H1 (cell line): ENCODE measurements around the gene VEZT. TPM values are rescaled to one million over a fixed set of nuclear protein-coding genes. Genes with fewer than 3 reads are reported as not detected.

Source experiments
- CTCF ChIA-PET: fragments of 300-600 bp; sonication (Branson Sonifier 250); formaldehyde crosslinking; loops from one replicate; lab custom pipeline; 2021; ENCODE audit not compliant: partially characterized antibody; lab: Charles Lee
- POLR2A ChIA-PET: fragments of 300-600 bp; sonication (Branson Sonifier 250); formaldehyde crosslinking; loops from one replicate; lab custom pipeline; 2021; ENCODE audit warnings: inconsistent platforms; ENCODE audit not compliant: partially characterized antibody; lab: Charles Lee
- DNase-seq, 2 experiments: peaks; one replicate each; pipeline versions ENCODE4 v3.0.0 to v3.0.0-alpha.2; 2010 to 2022; ENCODE audit warnings: low spot score in 2 of 2, low read depth in 1 of 2, mixed read lengths in 1 of 2
- FAIRE-seq: peaks from 2 replicates; lab custom pipeline; 2011; peaks lifted over from hg19 to GRCh38; lab: Jason Lieb, UNC
- H2AFZ ChIP-seq: 2 replicates; pipeline ENCODE4 v1.8.1; 2012; ENCODE audit warnings: low read length, inconsistent platforms
- H2AK5ac ChIP-seq: 2 replicates; pipeline ENCODE4 v1.6.1; 2013; ENCODE audit warnings: low read depth, low read length
- H2BK120ac ChIP-seq: replicated peaks from 2 replicates; pipeline ENCODE3; 2013; ENCODE audit warnings: low read depth, low read length, inconsistent platforms
- H2BK12ac ChIP-seq: 2 replicates; pipeline ENCODE4 v1.6.1; 2013; ENCODE audit warnings: low read depth, low read length
- H2BK15ac ChIP-seq: 2 replicates; pipeline ENCODE4 v1.6.1; 2013; ENCODE audit warnings: low read length
- H2BK20ac ChIP-seq: 2 replicates; pipeline ENCODE4 v1.6.1; 2013; ENCODE audit warnings: low read length
- H2BK5ac ChIP-seq: 2 replicates; pipeline ENCODE4 v1.6.1; 2013; ENCODE audit warnings: low read depth, low read length
- H3K14ac ChIP-seq: 2 replicates; pipeline ENCODE4 v1.6.1; 2013; ENCODE audit warnings: inconsistent platforms; ENCODE audit not compliant: insufficient read length
- H3K18ac ChIP-seq: 2 replicates; pipeline ENCODE4 v1.6.1; 2013; ENCODE audit warnings: low read length; ENCODE audit errors: extremely low read depth
- H3K23ac ChIP-seq: 2 replicates; pipeline ENCODE4 v1.6.1; 2013; ENCODE audit warnings: inconsistent platforms; ENCODE audit not compliant: insufficient read length
- H3K23me2 ChIP-seq: 2 replicates; pipeline ENCODE4 v1.6.1; 2013; ENCODE audit warnings: low read depth, low read length
- H3K27ac ChIP-seq: 2 replicates; pipeline ENCODE4 v1.6.1; 2011; ENCODE audit warnings: low read depth, low read length, inconsistent platforms
- H3K27me3 ChIP-seq, 4 experiments: replicated peaks in 1 of 4; 1 replicate in 1 of 4; 2 replicates in 3 of 4; pipeline versions ENCODE4 v1.6.1 to v1.8.1; 2011 to 2013; ENCODE audit warnings: low read length in 3 of 4, mild to moderate bottlenecking in 3 of 4, inconsistent platforms in 2 of 4, mixed read lengths in 2 of 4, moderate library complexity in 1 of 4; ENCODE audit not compliant: control insufficient read depth in 3 of 4, insufficient read depth in 3 of 4; ENCODE audit errors: extremely low read depth in 1 of 4
- H3K36me3 ChIP-seq, 4 experiments: 2 replicates each; pipeline versions ENCODE4 v1.6.1 to v1.8.1; 2011 to 2013; ENCODE audit warnings: mild to moderate bottlenecking in 4 of 4, low read length in 3 of 4, moderate library complexity in 2 of 4, control low read depth in 1 of 4, inconsistent platforms in 1 of 4; ENCODE audit not compliant: insufficient read depth in 4 of 4, control insufficient read depth in 2 of 4
- H3K4ac ChIP-seq: replicated peaks from 2 replicates; pipeline ENCODE3; 2013; ENCODE audit warnings: low read length, low read depth, mixed read lengths, inconsistent platforms; ENCODE audit not compliant: insufficient read length
- H3K4me1 ChIP-seq, 4 experiments: replicated peaks in 1 of 4; 1 replicate in 1 of 4; 2 replicates in 3 of 4; pipeline versions ENCODE4 v1.6.1 to v1.8.1; 2011 to 2013; ENCODE audit warnings: low read length in 3 of 4, inconsistent platforms in 2 of 4, mixed read lengths in 1 of 4; ENCODE audit not compliant: insufficient read depth in 4 of 4, control insufficient read depth in 3 of 4
- H3K4me2 ChIP-seq, 2 experiments: 2 replicates each; pipeline versions ENCODE4 v1.6.1 to v1.8.1; 2011 to 2013; ENCODE audit warnings: low read depth in 2 of 2, low read length in 2 of 2, control low read depth in 1 of 2, inconsistent platforms in 1 of 2, mild to moderate bottlenecking in 1 of 2; ENCODE audit not compliant: insufficient read depth in 1 of 2
- H3K4me3 ChIP-seq, 4 experiments: fragments of 200-600, 300-600 bp in 1 of 4; sonication (generic), shearing (Covaris generic), sonication (Bioruptor Twin) in 1 of 4; 2 replicates each; pipeline versions ENCODE4 v1.5.1 to v1.8.1; 2011 to 2016; ENCODE audit warnings: low read length in 4 of 4, low read depth in 3 of 4, control low read depth in 2 of 4, inconsistent platforms in 2 of 4, mild to moderate bottlenecking in 2 of 4, mixed read lengths in 1 of 4, moderate library complexity in 1 of 4; ENCODE audit not compliant: insufficient read depth in 2 of 4; ENCODE audit errors: extremely low read depth in 1 of 4
- H3K56ac ChIP-seq: replicated peaks from 2 replicates; pipeline ENCODE3; 2013; ENCODE audit warnings: low read depth, mild to moderate bottlenecking, mixed read lengths, low read length, inconsistent platforms; ENCODE audit not compliant: insufficient read length
- H3K79me1 ChIP-seq: 2 replicates; pipeline ENCODE4 v1.6.1; 2013; ENCODE audit warnings: low read depth, low read length, control low read depth
- H3K79me2 ChIP-seq, 2 experiments: 2 replicates each; pipeline versions ENCODE4 v1.6.1 to v1.8.1; 2012 to 2013; ENCODE audit warnings: low read length in 2 of 2, mild to moderate bottlenecking in 2 of 2, inconsistent platforms in 1 of 2; ENCODE audit not compliant: insufficient read depth in 2 of 2, control insufficient read depth in 1 of 2
- H3K9ac ChIP-seq, 4 experiments: replicated peaks in 1 of 4; 1 replicate in 1 of 4; 2 replicates in 3 of 4; pipeline versions ENCODE4 v1.6.1 to v1.8.1; 2011 to 2013; ENCODE audit warnings: low read depth in 3 of 4, low read length in 3 of 4, control low read depth in 2 of 4, mild to moderate bottlenecking in 2 of 4, moderate library complexity in 2 of 4, inconsistent platforms in 1 of 4; ENCODE audit errors: extremely low read depth in 1 of 4
- H3K9me3 ChIP-seq, 2 experiments: 2 replicates each; pipeline versions ENCODE4 v1.6.1 to v1.8.1; 2012 to 2013; ENCODE audit warnings: mild to moderate bottlenecking in 2 of 2, moderate library complexity in 2 of 2, control low read depth in 1 of 2, inconsistent platforms in 1 of 2, low read depth in 1 of 2, low read length in 1 of 2, mixed read lengths in 1 of 2; ENCODE audit not compliant: insufficient read depth in 2 of 2
- H4K20me1 ChIP-seq, 2 experiments: replicated peaks in 1 of 2; 2 replicates each; pipeline versions ENCODE3 to v1.8.1; 2011 to 2013; ENCODE audit warnings: inconsistent platforms in 2 of 2, low read length in 2 of 2, mild to moderate bottlenecking in 1 of 2; ENCODE audit not compliant: insufficient read depth in 2 of 2, control insufficient read depth in 1 of 2
- H4K5ac ChIP-seq: 2 replicates; pipeline ENCODE4 v1.6.1; 2013; ENCODE audit warnings: low read length, low read depth, mixed read lengths, inconsistent platforms; ENCODE audit not compliant: insufficient read length
- H4K8ac ChIP-seq: 2 replicates; pipeline ENCODE4 v1.8.0; 2013; ENCODE audit warnings: mild to moderate bottlenecking, moderate library complexity, low read length, inconsistent platforms; ENCODE audit not compliant: insufficient read depth; ENCODE audit errors: extremely low read depth
- H4K91ac ChIP-seq: replicated peaks from 2 replicates; pipeline ENCODE3; 2013; ENCODE audit warnings: low read length, mixed read lengths, inconsistent platforms; ENCODE audit not compliant: insufficient read length
- ASH2L ChIP-seq: fragments of 200-600, 300-600 bp; sonication (generic); IDR thresholded peaks from one replicate; pipeline ENCODE4 v1.7.1; 2017; ENCODE audit warnings: low read length
- ATF2 ChIP-seq: IDR thresholded peaks from 2 replicates; pipeline ENCODE4 v1.6.1; 2012; ENCODE audit warnings: low read length, inconsistent platforms
- ATF3 ChIP-seq: IDR thresholded peaks from 2 replicates; pipeline ENCODE4 v1.6.1; 2011; ENCODE audit warnings: low read depth, mild to moderate bottlenecking, low read length; ENCODE audit not compliant: insufficient read depth
- CHD2 ChIP-seq: IDR thresholded peaks from 2 replicates; pipeline ENCODE4 v1.6.1; 2012; ENCODE audit warnings: low read length, improper control_type of control experiment
- CREB1 ChIP-seq: IDR thresholded peaks from 2 replicates; pipeline ENCODE4 v1.6.1; 2012; ENCODE audit warnings: inconsistent platforms
- CTBP2 ChIP-seq: IDR thresholded peaks from 2 replicates; pipeline ENCODE4 v1.7.0; 2011; ENCODE audit warnings: borderline replicate concordance, mild to moderate bottlenecking, moderate library complexity, mixed read lengths, low read length; ENCODE audit not compliant: insufficient read depth, insufficient read length
- GTF2F1 ChIP-seq: IDR thresholded peaks from 2 replicates; pipeline ENCODE4 v1.6.1; 2012; ENCODE audit warnings: low read depth, low read length, improper control_type of control experiment, borderline replicate concordance
- POU5F1 ChIP-seq: IDR thresholded peaks from 2 replicates; pipeline ENCODE4 v1.6.1; 2011; ENCODE audit warnings: low read depth, mild to moderate bottlenecking, low read length, moderate library complexity
- RBBP5 ChIP-seq: IDR thresholded peaks from 2 replicates; pipeline ENCODE4 v1.7.1; 2012; ENCODE audit warnings: low read depth, mild to moderate bottlenecking, inconsistent platforms, low read length, moderate library complexity, borderline replicate concordance
- SIN3A ChIP-seq, 2 experiments: IDR thresholded peaks in 1 of 2; conservative IDR thresholded peaks in 1 of 2; 2 replicates each; pipeline ENCODE4 v1.6.1; 2011 to 2012; ENCODE audit warnings: low read length in 2 of 2, improper control_type of control experiment in 1 of 2, low read depth in 1 of 2, mild to moderate bottlenecking in 1 of 2
- TBP ChIP-seq: IDR thresholded peaks from 2 replicates; pipeline ENCODE4 v1.6.1; 2011; ENCODE audit warnings: low read depth, low read length, improper control_type of control experiment
- ZNF274 ChIP-seq: IDR thresholded peaks from 2 replicates; pipeline ENCODE4 v1.7.0; 2012; ENCODE audit warnings: low read length, borderline replicate concordance; ENCODE audit errors: extremely low read depth
- WGBS, 2 experiments: shearing (Covaris generic) in 1 of 2; methylation state at CpG; one replicate each; pipeline versions ENCODE4 v1.1.6 to v1.1.7; 2013 to 2015; ENCODE audit warnings: low lambda C conversion rate in 2 of 2, mixed read lengths in 2 of 2, inconsistent platforms in 1 of 2, low coverage in 1 of 2, missing lambda C conversion rate in 1 of 2; ENCODE audit not compliant: insufficient replicate concordance in 2 of 2, insufficient coverage in 1 of 2, insufficient read length in 1 of 2; ENCODE audit errors: extremely low coverage in 1 of 2, missing lambda C conversion rate in 1 of 2; 5-methylcytosine and 5-hydroxymethylcytosine counted together
- polyA plus RNA-seq, 7 experiments: library from polyadenylated mRNA; depleted of rRNA in 3 of 7; stranded (reverse) in 5 of 7; unstranded in 2 of 7; fragments of >200 nt in 5 of 7; fragments of 200-250 nt in 2 of 7; gene quantifications; 1 replicate in 5 of 7; 2 replicates in 1 of 7; 4 replicates in 1 of 7; pipeline versions ENCODE4 v1.2.1 to v1.2.3, GENCODE V29; 2011 to 2013; ENCODE audit warnings: missing spikeins in 2 of 7, mixed read lengths in 2 of 7
- total RNA-seq: library from RNA; stranded (reverse); fragmentation: NEBNext Ultra II Directional; extraction: Animal tissue kit (Norgen Biotek cat#: 25700); gene quantifications from 2 replicates; pipeline ENCODE4 v1.2.1, GENCODE V29; 2021

VEZT gene
- total and polyA plus RNA-seq, 2 of the 8 experiments (the other 6 are each of a cell fraction or from before 2014, with no cell fraction given): 44.0 to 56.1 TPM

GRCh38 chr12:95316798-95317197 is 99.2 kb downstream of the VEZT start:
- ChIA-PET CTCF (interaction anchor here (0.6 kb wide), 1 partner anchor 9 kb away, joined by 3 read pairs; no protein-coding TSS in a partner anchor), POLR2A (interaction anchor here (1.2 kb wide), 2 partner anchors 10 to 158 kb away, joined by 3 read pairs; partner anchors contain the start of gene METAP2)
- no peak overlapping the region for H2BK120ac ChIP-seq
- H3K23me2 ChIP-seq: no peaks in the 10 kb centered on the region; the same call in 1 of the 2 replicates
- H3K79me1 ChIP-seq: no peaks in the 10 kb centered on the region
- H2AFZ ChIP-seq: no peak overlapping the region
- no peaks in the 10 kb centered on the region for H3K4me1 ChIP-seq
- no peak overlapping the region; the same call in 1 of the 2 replicates for H4K8ac ChIP-seq
- H3K23ac ChIP-seq: no peak overlapping the region
- H3K27me3 ChIP-seq: no peaks in the 10 kb centered on the region
- H2BK15ac ChIP-seq: no peak overlapping the region
- no peak overlapping the region for H3K56ac ChIP-seq
- FAIRE-seq (no peak), DNase-seq (no peak)
- H2BK20ac ChIP-seq: no peak overlapping the region
- no peak overlapping the region for H4K91ac ChIP-seq
- no peaks in the 10 kb centered on the region for H3K36me3 ChIP-seq
- H3K9me3 ChIP-seq: no peaks in the 10 kb centered on the region
- no peak overlapping the region for H3K14ac ChIP-seq
- H3K27ac ChIP-seq: no peak overlapping the region
- WGBS, 2 experiments: 92% methylated on average over 4 of the region's 4 CpGs; no CpG with 5 or more reads in 1 of the 2 experiments
- H3K9ac ChIP-seq: no peak overlapping the region
- no peak overlapping the region for H3K4me3 ChIP-seq
- H4K5ac ChIP-seq: no peak overlapping the region
- no peak overlapping the region for H3K4me2 ChIP-seq
- no peak overlapping the region for H3K18ac ChIP-seq
- H3K4ac ChIP-seq: no peak overlapping the region
- H2AK5ac ChIP-seq: no peak overlapping the region
- no peak overlapping the region for H2BK5ac ChIP-seq
- no peaks in the 10 kb centered on the region for H4K20me1 ChIP-seq
- no peak overlapping the region for H2BK12ac ChIP-seq
- no peaks in the 10 kb centered on the region for H3K79me2 ChIP-seq
- TF ChIP-seq POU5F1 (no peak), CREB1 (no peak), ATF2 (no peak), CHD2 (no peak), ASH2L (no peak), TBP (no peak), RBBP5 (no peak), CTBP2 (no peak), SIN3A (conservative IDR thresholded peaks at IDR 0.05 in 1 of 2, IDR thresholded peaks at IDR 0.05 in 1 of 2; ENCODE audit: low read depth in 1 of 2, low read length in 2 of 2) (no peak), GTF2F1 (no peak), ATF3 (no peak), ZNF274 (no peak)
